DND-41 (cell line): ENCODE measurements around the gene DOLPP1.

Experiments used
- ATAC-seq: fragments of 200-7000 bp; cut with Tn5 transposase; 3 replicates; pipeline ENCODE4 v1.9.1; 2021; ENCODE audit warnings: low read depth; ENCODE audit not compliant: insufficient read depth
- DNase-seq: peaks from one replicate; pipeline ENCODE4 v3.0.0-alpha.2; 2020
- H2AFZ ChIP-seq: 2 replicates; pipeline ENCODE4 v1.6.0; 2012; ENCODE audit warnings: low read depth, low read length
- H3K27ac ChIP-seq: 2 replicates; pipeline ENCODE4 v1.5.1; 2012; ENCODE audit warnings: low read length, inconsistent platforms
- H3K27me3 ChIP-seq: fragments of 200-600 bp; sonication (generic); 2 replicates; pipeline ENCODE4 v1.6.0; 2012; ENCODE audit warnings: low read length, mild to moderate bottlenecking, inconsistent platforms; ENCODE audit not compliant: insufficient read depth, poor library complexity
- H3K36me3 ChIP-seq: 2 replicates; pipeline ENCODE4 v1.5.1; 2012; ENCODE audit warnings: low read length, inconsistent platforms; ENCODE audit not compliant: insufficient read depth
- H3K4me1 ChIP-seq: 2 replicates; pipeline ENCODE4 v1.5.1; 2012; ENCODE audit warnings: mild to moderate bottlenecking, low read length; ENCODE audit not compliant: insufficient read depth
- H3K4me2 ChIP-seq: 2 replicates; pipeline ENCODE4 v1.6.0; 2012; ENCODE audit warnings: mild to moderate bottlenecking, moderate library complexity, low read length, inconsistent platforms; ENCODE audit not compliant: insufficient read depth
- H3K4me3 ChIP-seq, 2 experiments: fragments of 200-600 bp in 1 of 2; shearing (Covaris generic) in 1 of 2; 2 replicates each; pipeline ENCODE4 v1.5.1; 2012 to 2016; ENCODE audit warnings: inconsistent platforms in 2 of 2, low read length in 2 of 2, mild to moderate bottlenecking in 2 of 2, low read depth in 1 of 2, moderate library complexity in 1 of 2
- H3K79me2 ChIP-seq: 2 replicates; pipeline ENCODE4 v1.6.0; 2012; ENCODE audit warnings: low read length, inconsistent platforms; ENCODE audit not compliant: insufficient read depth
- H3K9ac ChIP-seq: 2 replicates; pipeline ENCODE4 v1.6.0; 2012; ENCODE audit warnings: low read depth, mild to moderate bottlenecking, inconsistent platforms, low read length, moderate library complexity
- H3K9me3 ChIP-seq: 2 replicates; pipeline ENCODE4 v1.5.1; 2012; ENCODE audit warnings: low read length, moderate library complexity, mild to moderate bottlenecking, inconsistent platforms; ENCODE audit not compliant: insufficient read depth, severe bottlenecking
- H4K20me1 ChIP-seq: 2 replicates; pipeline ENCODE4 v1.6.0; 2012; ENCODE audit warnings: low read length; ENCODE audit not compliant: insufficient read depth
- EZH2 ChIP-seq: IDR thresholded peaks from 3 replicates; pipeline ENCODE4 v1.6.1; 2012; ENCODE audit warnings: borderline replicate concordance, low read depth, mild to moderate bottlenecking, moderate library complexity, low read length, inconsistent platforms; ENCODE audit not compliant: severe bottlenecking
- TF ChIP-seq, protein P1 (sequence below): IDR thresholded peaks from 2 replicates; pipeline ENCODE4 v1.5.1; 2012; ENCODE audit warnings: borderline replicate concordance, low read length, moderate library complexity, mild to moderate bottlenecking; ENCODE audit not compliant: poor library complexity, severe bottlenecking; ENCODE audit errors: extremely low read depth

The DOLPP1 gene

DNA sequence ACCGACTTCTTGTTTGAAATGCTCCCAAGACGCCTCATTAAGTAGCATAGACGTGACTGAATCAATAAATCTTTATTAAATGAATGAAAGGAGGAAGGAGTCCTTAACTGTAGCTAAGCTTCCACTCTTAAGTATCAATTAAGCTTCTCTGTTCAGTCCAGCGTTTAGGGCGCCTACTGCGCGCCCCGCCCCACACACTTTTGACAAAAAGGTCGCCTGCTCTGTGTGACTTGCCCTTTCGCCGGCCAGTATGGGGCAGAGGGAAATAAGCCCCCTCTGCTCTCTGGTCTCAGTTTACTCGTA lies 662 bp upstream of the DOLPP1 start:
- H2AFZ ChIP-seq = peak overlapping the region; percentile 77
- H3K36me3 ChIP-seq = peaks cover 20% of the 10 kb centered on the region
- H3K9me3 ChIP-seq = no peaks in the 10 kb centered on the region
- no peak for ATAC-seq
- no peak for DNase-seq
- peaks cover 37% of the 10 kb centered on the region for H3K4me1 ChIP-seq
- H3K27me3 ChIP-seq = no peaks in the 10 kb centered on the region
- TF ChIP-seq EZH2 = no peak
- TF ChIP-seq, protein P1, sequence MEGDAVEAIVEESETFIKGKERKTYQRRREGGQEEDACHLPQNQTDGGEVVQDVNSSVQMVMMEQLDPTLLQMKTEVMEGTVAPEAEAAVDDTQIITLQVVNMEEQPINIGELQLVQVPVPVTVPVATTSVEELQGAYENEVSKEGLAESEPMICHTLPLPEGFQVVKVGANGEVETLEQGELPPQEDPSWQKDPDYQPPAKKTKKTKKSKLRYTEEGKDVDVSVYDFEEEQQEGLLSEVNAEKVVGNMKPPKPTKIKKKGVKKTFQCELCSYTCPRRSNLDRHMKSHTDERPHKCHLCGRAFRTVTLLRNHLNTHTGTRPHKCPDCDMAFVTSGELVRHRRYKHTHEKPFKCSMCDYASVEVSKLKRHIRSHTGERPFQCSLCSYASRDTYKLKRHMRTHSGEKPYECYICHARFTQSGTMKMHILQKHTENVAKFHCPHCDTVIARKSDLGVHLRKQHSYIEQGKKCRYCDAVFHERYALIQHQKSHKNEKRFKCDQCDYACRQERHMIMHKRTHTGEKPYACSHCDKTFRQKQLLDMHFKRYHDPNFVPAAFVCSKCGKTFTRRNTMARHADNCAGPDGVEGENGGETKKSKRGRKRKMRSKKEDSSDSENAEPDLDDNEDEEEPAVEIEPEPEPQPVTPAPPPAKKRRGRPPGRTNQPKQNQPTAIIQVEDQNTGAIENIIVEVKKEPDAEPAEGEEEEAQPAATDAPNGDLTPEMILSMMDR = no peak
- peak overlapping the region; percentile 36 for H3K9ac ChIP-seq
- H3K27ac ChIP-seq = peak overlapping the region; percentile 8; the same call in 1 of the 2 replicates
- peak overlapping the region; percentile 76 for H3K4me2 ChIP-seq
- H4K20me1 ChIP-seq = peaks cover 24% of the 10 kb centered on the region
- peaks cover 28% of the 10 kb centered on the region for H3K79me2 ChIP-seq
- H3K4me3 ChIP-seq = peak overlapping the region; percentile 2 to 96; a peak in 3 of 4 replicates

DNA sequence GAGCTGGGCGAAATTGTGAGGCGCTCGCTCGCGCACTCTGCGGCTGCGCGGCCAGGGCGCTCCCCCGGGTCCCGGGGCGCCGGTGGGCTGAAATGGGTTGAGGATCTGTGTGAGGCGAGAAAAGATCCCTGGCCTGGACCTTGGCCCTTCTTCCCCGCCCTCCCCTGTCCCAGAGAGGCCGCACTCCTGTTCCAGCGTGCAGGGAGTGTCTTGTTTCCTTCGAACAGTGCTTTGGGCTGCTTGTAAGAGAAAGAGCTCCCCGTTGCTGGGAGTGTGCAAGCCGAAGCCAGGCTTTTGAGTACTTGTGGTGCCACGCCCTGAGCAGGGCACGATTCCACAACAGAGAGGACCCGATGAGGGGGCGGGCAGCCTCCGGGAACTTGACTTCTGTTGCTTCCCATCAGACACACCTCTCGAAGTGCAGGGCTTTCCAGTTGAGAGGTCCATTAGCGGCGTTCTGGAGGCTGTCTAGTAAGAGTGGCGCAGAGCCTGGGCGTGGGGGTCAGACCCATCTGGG lies 535 bp downstream of the DOLPP1 start:
- peak overlapping the region; percentile 94 for H2AFZ ChIP-seq
- DNase-seq = no peak
- no peaks in the 10 kb centered on the region for H3K9me3 ChIP-seq
- H3K36me3 ChIP-seq = peaks cover 32% of the 10 kb centered on the region
- H4K20me1 ChIP-seq = peaks cover 24% of the 10 kb centered on the region
- peak overlapping the region; percentile 84 for H3K9ac ChIP-seq
- H3K4me3 ChIP-seq = peak overlapping the region; percentile 91 to 96
- H3K27ac ChIP-seq = peak overlapping the region; percentile 85
- peak overlapping the region; percentile 76 for H3K4me2 ChIP-seq
- no peaks in the 10 kb centered on the region for H3K27me3 ChIP-seq
- ATAC-seq = no peak
- H3K4me1 ChIP-seq = peaks cover 37% of the 10 kb centered on the region
- no peak for TF ChIP-seq EZH2
- TF ChIP-seq, protein P1 = no peak
- H3K79me2 ChIP-seq = peaks cover 28% of the 10 kb centered on the region

DNA sequence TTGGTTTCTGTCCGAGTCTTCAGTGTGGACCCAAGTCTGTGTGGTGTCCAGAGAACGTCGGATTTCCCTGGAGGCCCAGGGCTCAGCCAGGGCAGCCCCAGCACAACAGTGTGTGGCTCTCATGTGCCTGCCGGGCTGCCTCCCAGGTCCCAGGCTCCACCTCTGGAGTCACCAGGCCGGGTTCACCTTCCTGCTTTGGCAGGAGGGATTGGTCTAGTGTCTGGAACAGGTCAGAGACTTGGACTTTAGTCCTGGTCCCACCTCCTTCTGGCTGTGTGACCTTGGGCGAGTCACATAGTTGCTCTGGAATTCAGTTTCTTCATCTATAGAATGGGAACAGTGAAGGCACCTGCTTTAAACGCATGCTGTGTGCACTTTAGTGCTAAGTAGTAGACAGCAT lies 3.2 kb downstream of the DOLPP1 start:
- TF ChIP-seq EZH2 = no peak
- TF ChIP-seq, protein P1 = no peak

More for the DNA sequence above, 3.2 kb downstream of the DOLPP1 start:
- H3K79me2 ChIP-seq = peaks cover 28% of the 10 kb centered on the region
- peaks cover 34% of the 10 kb centered on the region for H3K4me1 ChIP-seq
- ATAC-seq (no peak), DNase-seq (no peak)
- no peak overlapping the region for H3K27ac ChIP-seq
- H3K27me3 ChIP-seq = no peaks in the 10 kb centered on the region
- H4K20me1 ChIP-seq = peaks cover 24% of the 10 kb centered on the region
- no peak overlapping the region for H2AFZ ChIP-seq
- no peak overlapping the region for H3K9ac ChIP-seq
- no peaks in the 10 kb centered on the region for H3K9me3 ChIP-seq
- no peak overlapping the region for H3K4me3 ChIP-seq
- no peak overlapping the region for H3K4me2 ChIP-seq
- H3K36me3 ChIP-seq = peaks cover 51% of the 10 kb centered on the region
